Liver (tissue), 9 donors: ENCODE data around the gene GIPC2. TPM values are rescaled to one million over a fixed set of nuclear protein-coding genes. Genes with fewer than 3 reads are reported as not detected.

Experiments used
- DNase-seq: peaks from one replicate; pipeline ENCODE4 v3.0.0-alpha.2; 2017; ENCODE audit warnings: low spot score
- H3K27ac ChIP-seq, 2 donors: one replicate each; pipeline ENCODE4 v1.7.0; 2013; ENCODE audit warnings: inconsistent platforms in 2 of 2, low read length in 2 of 2, control low read depth in 1 of 2, low read depth in 1 of 2, mild to moderate bottlenecking in 1 of 2
- H3K27me3 ChIP-seq, 4 donors: one replicate each; pipeline versions ENCODE4 v1.6.1 to v1.7.0; 2013; ENCODE audit warnings: low read length in 3 of 4, inconsistent platforms in 1 of 4, mild to moderate bottlenecking in 1 of 4, moderate library complexity in 1 of 4; ENCODE audit not compliant: control insufficient read depth in 4 of 4, insufficient read depth in 4 of 4
- H3K36me3 ChIP-seq, 4 donors: one replicate each; pipeline versions ENCODE4 v1.6.1 to v1.7.0; 2013; ENCODE audit warnings: low read length in 3 of 4, mild to moderate bottlenecking in 3 of 4, low read depth in 1 of 4, moderate library complexity in 1 of 4; ENCODE audit not compliant: control insufficient read depth in 4 of 4, insufficient read depth in 3 of 4
- H3K4me1 ChIP-seq, 4 donors: one replicate each; pipeline versions ENCODE4 v1.6.1 to v1.7.0; 2013; ENCODE audit warnings: low read length in 3 of 4, mild to moderate bottlenecking in 3 of 4, moderate library complexity in 1 of 4; ENCODE audit not compliant: control insufficient read depth in 4 of 4, insufficient read depth in 4 of 4
- H3K4me3 ChIP-seq, 3 donors: one replicate each; pipeline versions ENCODE4 v1.6.1 to v1.7.0; 2013; ENCODE audit warnings: low read length in 3 of 3, control low read depth in 1 of 3, low read depth in 1 of 3, mild to moderate bottlenecking in 1 of 3
- H3K9ac ChIP-seq, 2 donors: one replicate each; pipeline ENCODE4 v1.7.0; 2013; ENCODE audit warnings: low read length in 2 of 2, mild to moderate bottlenecking in 2 of 2, moderate library complexity in 2 of 2, control low read depth in 1 of 2, low read depth in 1 of 2
- H3K9me3 ChIP-seq, 4 donors: one replicate each; pipeline versions ENCODE4 v1.6.1 to v1.7.0; 2013; ENCODE audit warnings: low read length in 3 of 4; ENCODE audit not compliant: control insufficient read depth in 4 of 4
- CTCF ChIP-seq: fragments of 150-350 bp; IDR thresholded peaks from 2 replicates; pipeline ENCODE4 v1.5.1; 2017; ENCODE audit warnings: improper control_type of control experiment, low read depth, low read length; ENCODE audit not compliant: missing input control
- EGR1 ChIP-seq, 2 donors: IDR thresholded peaks; 2 replicates each; pipeline ENCODE4 v1.6.1; 2016 to 2018; ENCODE audit warnings: antibody characterized with exemption in 2 of 2, low read depth in 2 of 2
- FOXA1 ChIP-seq: IDR thresholded peaks from 2 replicates; pipeline ENCODE4 v1.6.1; 2016; ENCODE audit warnings: antibody characterized with exemption
- FOXA2 ChIP-seq: IDR thresholded peaks from 2 replicates; pipeline ENCODE4 v1.6.1; 2016; ENCODE audit warnings: antibody characterized with exemption
- GABPA ChIP-seq, 2 donors: IDR thresholded peaks in 1 of 2; conservative IDR thresholded peaks in 1 of 2; 2 replicates each; pipeline ENCODE4 v1.6.1; 2016; ENCODE audit warnings: antibody characterized with exemption in 2 of 2, mild to moderate bottlenecking in 1 of 2, moderate library complexity in 1 of 2
- HNF4A ChIP-seq, 2 donors: conservative IDR thresholded peaks; 2 replicates each; pipeline ENCODE4 v1.6.1; 2016; ENCODE audit warnings: antibody characterized with exemption in 2 of 2, mild to moderate bottlenecking in 2 of 2
- HNF4G ChIP-seq: IDR thresholded peaks from 2 replicates; pipeline ENCODE4 v1.6.1; 2016; ENCODE audit warnings: antibody characterized with exemption
- JUND ChIP-seq, 2 donors: IDR thresholded peaks; 2 replicates each; pipeline ENCODE4 v1.6.1; 2016; ENCODE audit warnings: antibody characterized with exemption in 2 of 2
- NR2F2 ChIP-seq: IDR thresholded peaks from 2 replicates; pipeline ENCODE4 v1.6.1; 2016; ENCODE audit warnings: antibody characterized with exemption
- RAD21 ChIP-seq, 2 donors: IDR thresholded peaks; 2 replicates each; pipeline ENCODE4 v1.6.1; 2016; ENCODE audit warnings: antibody characterized with exemption in 2 of 2, mild to moderate bottlenecking in 2 of 2
- REST ChIP-seq: IDR thresholded peaks from 2 replicates; pipeline ENCODE4 v1.6.1; 2016; ENCODE audit warnings: antibody characterized with exemption, mild to moderate bottlenecking
- RXRA ChIP-seq, 2 donors: IDR thresholded peaks; 2 replicates each; pipeline ENCODE4 v1.6.1; 2017 to 2018; ENCODE audit warnings: antibody characterized with exemption in 2 of 2, mild to moderate bottlenecking in 1 of 2
- SP1 ChIP-seq: IDR thresholded peaks from 2 replicates; pipeline ENCODE4 v1.6.1; 2018; ENCODE audit warnings: antibody characterized with exemption, mild to moderate bottlenecking
- TAF1 ChIP-seq: conservative IDR thresholded peaks from 2 replicates; pipeline ENCODE4 v1.6.1; 2016; ENCODE audit warnings: antibody characterized with exemption, mild to moderate bottlenecking
- YY1 ChIP-seq: IDR thresholded peaks from 2 replicates; pipeline ENCODE4 v1.6.1; 2016; ENCODE audit warnings: antibody characterized with exemption, mild to moderate bottlenecking
- ZBTB33 ChIP-seq: IDR thresholded peaks from 2 replicates; pipeline ENCODE4 v1.6.1; 2016; ENCODE audit warnings: antibody characterized with exemption
- WGBS: extraction: QIAGEN DNeasy Blood & Tissue Kit; methylation state at CpG from one replicate; pipeline ENCODE4 v1.1.7; 2013; 5-methylcytosine and 5-hydroxymethylcytosine counted together
- polyA plus RNA-seq, 2 donors: library from polyadenylated mRNA; stranded (reverse) in 1 of 2; unstranded in 1 of 2; fragments of 200-250 nt in 1 of 2; fragments of >200 nt in 1 of 2; fragmentation: Nextera tagmentation in 1 of 2; extraction: Ambion mirVana in 1 of 2; gene quantifications; one replicate each; pipeline versions ENCODE4 v1.2.1 to v1.2.3, GENCODE V29; 2013 to 2015
- total RNA-seq, 2 donors: library from RNA; depleted of rRNA; stranded (reverse); fragments of >200 nt; gene quantifications; one replicate each; pipeline ENCODE4 v1.2.3, GENCODE V29; 2014
- TF ChIP-seq, protein P1 (sequence below): IDR thresholded peaks from 2 replicates; pipeline ENCODE4 v1.6.1; 2016; ENCODE audit warnings: antibody characterized with exemption
- TF ChIP-seq, protein P2 (sequence below): IDR thresholded peaks from 2 replicates; pipeline ENCODE4 v1.6.1; 2016; ENCODE audit warnings: antibody characterized with exemption
- donor health status: healthy.
- donor health status: healthy.
- donor health status: healthy.
- donor health status: healthy.
- donor health status: healthy.

GIPC2 gene
- total and polyA plus RNA-seq, 4 donors: 3.7 to 10.9 (median 6.4) TPM

GRCh38 chr1:78091886-78092285 lies 46.1 kb downstream of the GIPC2 start:
- Histone ChIP-seq H3K4me3 (no peak overlapping the region), H3K36me3 (peaks cover 0 to 5% (median under 1%) of the 10 kb centered on the region in 4 donors), H3K9ac (no peak overlapping the region), H3K4me1 (peaks cover 0 to 8% (median 2%) of the 10 kb centered on the region in 4 donors), H3K27ac (no peak overlapping the region), H3K9me3 (no peaks in the 10 kb centered on the region), H3K27me3 (no peaks in the 10 kb centered on the region)
- TF ChIP-seq FOXA2 (no peak), TAF1 (no peak), RAD21 (IDR thresholded peaks at IDR 0.05) (no peak), NR2F2 (no peak), CTCF (no peak), EGR1 (IDR thresholded peaks at IDR 0.05; ENCODE audit: low read depth in 2 of 2) (no peak), JUND (IDR thresholded peaks at IDR 0.05) (no peak), GABPA (IDR thresholded peaks at IDR 0.05 in 1 of 2, conservative IDR thresholded peaks at IDR 0.05 in 1 of 2) (no peak)
- TF ChIP-seq, protein P1, sequence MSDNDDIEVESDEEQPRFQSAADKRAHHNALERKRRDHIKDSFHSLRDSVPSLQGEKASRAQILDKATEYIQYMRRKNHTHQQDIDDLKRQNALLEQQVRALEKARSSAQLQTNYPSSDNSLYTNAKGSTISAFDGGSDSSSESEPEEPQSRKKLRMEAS: no peak
- WGBS: 93% methylated on average over 3 of the region's 3 CpGs
- DNase-seq: no peak

DNA sequence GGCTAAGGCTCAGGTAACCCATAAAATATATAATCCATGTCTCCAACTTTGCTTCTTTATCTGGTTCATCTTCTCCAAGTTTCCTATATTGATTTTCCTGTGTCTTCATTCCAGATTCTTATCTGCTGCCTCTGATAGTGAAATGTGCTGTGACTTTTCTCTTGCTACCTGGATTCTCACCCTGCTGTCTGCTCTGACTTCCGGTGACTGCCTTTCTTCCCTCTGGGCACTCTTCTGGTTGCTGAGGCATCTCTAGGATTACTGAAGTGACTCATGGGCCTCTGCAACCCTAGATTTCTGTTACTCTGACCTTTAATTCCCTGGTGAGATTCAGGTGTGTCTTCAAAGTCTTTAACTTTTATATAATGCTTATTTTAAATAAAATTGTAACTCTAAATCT lies 46.9 kb downstream of the GIPC2 start:
- Histone ChIP-seq H3K9ac (no peak overlapping the region), H3K9me3 (no peaks in the 10 kb centered on the region), H3K36me3 (peaks cover 0 to 5% (median under 1%) of the 10 kb centered on the region in 4 donors), H3K4me1 (peaks cover 0 to 8% (median 2%) of the 10 kb centered on the region in 4 donors), H3K4me3 (no peak overlapping the region), H3K27me3 (no peaks in the 10 kb centered on the region), H3K27ac (no peak overlapping the region)
- TF ChIP-seq HNF4A (conservative IDR thresholded peaks at IDR 0.05) (no peak), HNF4G (no peak), ZBTB33 (no peak), EGR1 (IDR thresholded peaks at IDR 0.05; ENCODE audit: low read depth in 2 of 2) (no peak), RAD21 (IDR thresholded peaks at IDR 0.05) (no peak), RXRA (IDR thresholded peaks at IDR 0.05) (no peak), CTCF (no peak), FOXA2 (no peak), FOXA1 (no peak), TAF1 (no peak), SP1 (no peak), YY1 (no peak), GABPA (IDR thresholded peaks at IDR 0.05 in 1 of 2, conservative IDR thresholded peaks at IDR 0.05 in 1 of 2) (no peak), REST (no peak), NR2F2 (no peak)
- TF ChIP-seq, protein P1: no peak
- TF ChIP-seq, protein P2, sequence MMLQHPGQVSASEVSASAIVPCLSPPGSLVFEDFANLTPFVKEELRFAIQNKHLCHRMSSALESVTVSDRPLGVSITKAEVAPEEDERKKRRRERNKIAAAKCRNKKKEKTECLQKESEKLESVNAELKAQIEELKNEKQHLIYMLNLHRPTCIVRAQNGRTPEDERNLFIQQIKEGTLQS: no peak
- 99% methylated on average over 1 of the region's 1 CpG for WGBS
- DNase-seq: no peak
